ENCODE results near the gene NAP1L5. TPM values are rescaled to one million over a fixed set of nuclear protein-coding genes. Genes with fewer than 3 reads are reported as not detected.

NAP1L5 gene
- total and polyA plus RNA-seq, 5 donors from 2014 or later = 1.8 to 9.0 (median 2.4) TPM

GRCh38 chr4:88742561-88742960 is 44.9 kb upstream of the NAP1L5 start:
- Histone ChIP-seq H3K4me3 (ENCODE audit: low read depth, low read length) (no peak overlapping the region), H3K36me3 (ENCODE audit: control insufficient read depth, insufficient read depth, low read length) (peaks cover 22% of the 10 kb centered on the region), H3K4me1 (ENCODE audit: control insufficient read depth, insufficient read depth, low read length, poor library complexity, severe bottlenecking) (no peaks in the 10 kb centered on the region), H3K9me3 (ENCODE audit: control insufficient read depth in 2 of 2, low read length in 2 of 2) (no peaks in the 10 kb centered on the region), H3K27me3 (ENCODE audit: control insufficient read depth, insufficient read depth, low read length) (no peaks in the 10 kb centered on the region), H3K27ac (ENCODE audit: insufficient read depth, low read length, poor library complexity, severe bottlenecking) (no peak overlapping the region)
- DNase-seq = no peak
- H3K4me1 Mint-ChIP-seq = peaks cover 5 to 17% (median 7%) of the 10 kb centered on the region in 4 donors
- H3K9me3 Mint-ChIP-seq = no peaks in the 10 kb centered on the region
- H3K4me3 Mint-ChIP-seq = no peak overlapping the region
- H3K27me3 Mint-ChIP-seq = no peaks in the 10 kb centered on the region
- ATAC-seq (ENCODE audit: low read depth in 2 of 2) = no peak
- peaks cover 29% of the 10 kb centered on the region for H3K36me3 Mint-ChIP-seq
- peak overlapping the region in 1 of 3 donors; percentile 8 for H3K27ac Mint-ChIP-seq

GRCh38 chr4:88738180-88738579 is 40.6 kb upstream of the NAP1L5 start:
- ATAC-seq (ENCODE audit: low read depth in 2 of 2) (no peak), DNase-seq (no peak)
- no peaks in the 10 kb centered on the region for H3K27me3 Mint-ChIP-seq
- no peaks in the 10 kb centered on the region for H3K4me1 ChIP-seq (ENCODE audit: control insufficient read depth, insufficient read depth, low read length, poor library complexity, severe bottlenecking)
- no peaks in the 10 kb centered on the region for H3K9me3 ChIP-seq (ENCODE audit: control insufficient read depth in 2 of 2, low read length in 2 of 2)
- H3K4me3 ChIP-seq (ENCODE audit: low read depth, low read length) = no peak overlapping the region
- H3K9me3 Mint-ChIP-seq = no peaks in the 10 kb centered on the region
- H3K27me3 ChIP-seq (ENCODE audit: control insufficient read depth, insufficient read depth, low read length) = no peaks in the 10 kb centered on the region
- H3K27ac Mint-ChIP-seq = peak overlapping the region; percentile 43 to 82 (median 79)
- H3K4me3 Mint-ChIP-seq = peak overlapping the region in 1 of 4 donors; percentile 29
- H3K36me3 ChIP-seq (ENCODE audit: control insufficient read depth, insufficient read depth, low read length) = peaks cover 7% of the 10 kb centered on the region
- H3K27ac ChIP-seq (ENCODE audit: insufficient read depth, low read length, poor library complexity, severe bottlenecking) = no peak overlapping the region
- peaks cover 13 to 23% (median 14%) of the 10 kb centered on the region in 4 donors for H3K4me1 Mint-ChIP-seq
- H3K36me3 Mint-ChIP-seq = peaks cover 21% of the 10 kb centered on the region

GRCh38 chr4:88737307-88737941 is 39.8 kb upstream of the NAP1L5 start:
- Histone ChIP-seq H3K27me3 (ENCODE audit: control insufficient read depth, insufficient read depth, low read length) (no peaks in the 10 kb centered on the region), H3K4me1 (ENCODE audit: control insufficient read depth, insufficient read depth, low read length, poor library complexity, severe bottlenecking) (no peaks in the 10 kb centered on the region), H3K9me3 (ENCODE audit: control insufficient read depth in 2 of 2, low read length in 2 of 2) (no peaks in the 10 kb centered on the region), H3K4me3 (ENCODE audit: low read depth, low read length) (no peak overlapping the region), H3K27ac (ENCODE audit: insufficient read depth, low read length, poor library complexity, severe bottlenecking) (no peak overlapping the region), H3K36me3 (ENCODE audit: control insufficient read depth, insufficient read depth, low read length) (peaks cover 6% of the 10 kb centered on the region)
- H3K9me3 Mint-ChIP-seq = no peaks in the 10 kb centered on the region
- ATAC-seq (ENCODE audit: low read depth in 2 of 2) (peak; percentile 73 to 76), DNase-seq (peak in 2 of 3 donors; percentile 36 to 49)
- H3K4me1 Mint-ChIP-seq = peaks cover 13 to 23% (median 14%) of the 10 kb centered on the region in 4 donors
- H3K36me3 Mint-ChIP-seq = peaks cover 21% of the 10 kb centered on the region
- H3K4me3 Mint-ChIP-seq = peak overlapping the region in 1 of 4 donors; percentile 29
- H3K27ac Mint-ChIP-seq = peak overlapping the region; percentile 74 to 82 (median 79)
- H3K27me3 Mint-ChIP-seq = no peaks in the 10 kb centered on the region

GRCh38 chr4:88736264-88736663 is 38.6 kb upstream of the NAP1L5 start:
- ATAC-seq (ENCODE audit: low read depth in 2 of 2) = no peak
- Histone ChIP-seq H3K9me3 (ENCODE audit: control insufficient read depth in 2 of 2, low read length in 2 of 2) (no peaks in the 10 kb centered on the region), H3K27ac (ENCODE audit: insufficient read depth, low read length, poor library complexity, severe bottlenecking) (no peak overlapping the region), H3K27me3 (ENCODE audit: control insufficient read depth, insufficient read depth, low read length) (no peaks in the 10 kb centered on the region), H3K4me1 (ENCODE audit: control insufficient read depth, insufficient read depth, low read length, poor library complexity, severe bottlenecking) (no peaks in the 10 kb centered on the region), H3K36me3 (ENCODE audit: control insufficient read depth, insufficient read depth, low read length) (peaks cover 11% of the 10 kb centered on the region), H3K4me3 (ENCODE audit: low read depth, low read length) (no peak overlapping the region)
- H3K36me3 Mint-ChIP-seq = peaks cover 21% of the 10 kb centered on the region
- H3K27ac Mint-ChIP-seq = peak overlapping the region in 1 of 3 donors; percentile 39
- H3K9me3 Mint-ChIP-seq = no peaks in the 10 kb centered on the region
- DNase-seq = no peak
- H3K4me1 Mint-ChIP-seq = peaks cover 13 to 23% (median 14%) of the 10 kb centered on the region in 4 donors
- no peak overlapping the region for H3K4me3 Mint-ChIP-seq
- no peaks in the 10 kb centered on the region for H3K27me3 Mint-ChIP-seq

GRCh38 chr4:88735564-88735963 is 37.9 kb upstream of the NAP1L5 start:
- no peak for DNase-seq
- Histone ChIP-seq H3K9me3 (ENCODE audit: control insufficient read depth in 2 of 2, low read length in 2 of 2) (no peaks in the 10 kb centered on the region), H3K4me1 (ENCODE audit: control insufficient read depth, insufficient read depth, low read length, poor library complexity, severe bottlenecking) (no peaks in the 10 kb centered on the region), H3K27me3 (ENCODE audit: control insufficient read depth, insufficient read depth, low read length) (no peaks in the 10 kb centered on the region), H3K4me3 (ENCODE audit: low read depth, low read length) (no peak overlapping the region), H3K27ac (ENCODE audit: insufficient read depth, low read length, poor library complexity, severe bottlenecking) (peak overlapping the region; percentile 6), H3K36me3 (ENCODE audit: control insufficient read depth, insufficient read depth, low read length) (peaks cover 17% of the 10 kb centered on the region)
- Mint-ChIP-seq H3K27ac (peak overlapping the region in 2 of 3 donors; percentile 29 to 39), H3K36me3 (peaks cover 22% of the 10 kb centered on the region), H3K4me1 (peaks cover 13 to 23% (median 14%) of the 10 kb centered on the region in 4 donors), H3K27me3 (no peaks in the 10 kb centered on the region), H3K9me3 (no peaks in the 10 kb centered on the region), H3K4me3 (no peak overlapping the region)
- no peak for ATAC-seq (ENCODE audit: low read depth in 2 of 2)

GRCh38 chr4:88734403-88734949 is 36.8 kb upstream of the NAP1L5 start:
- peaks cover 13 to 20% (median 14%) of the 10 kb centered on the region in 4 donors for H3K4me1 Mint-ChIP-seq
- ATAC-seq (ENCODE audit: low read depth in 2 of 2) (no peak), DNase-seq (no peak)
- Histone ChIP-seq H3K4me1 (ENCODE audit: control insufficient read depth, insufficient read depth, low read length, poor library complexity, severe bottlenecking) (no peaks in the 10 kb centered on the region), H3K9me3 (ENCODE audit: control insufficient read depth in 2 of 2, low read length in 2 of 2) (no peaks in the 10 kb centered on the region), H3K4me3 (ENCODE audit: low read depth, low read length) (no peak overlapping the region), H3K27ac (ENCODE audit: insufficient read depth, low read length, poor library complexity, severe bottlenecking) (no peak overlapping the region), H3K36me3 (ENCODE audit: control insufficient read depth, insufficient read depth, low read length) (peaks cover 26% of the 10 kb centered on the region), H3K27me3 (ENCODE audit: control insufficient read depth, insufficient read depth, low read length) (no peaks in the 10 kb centered on the region)
- H3K27ac Mint-ChIP-seq = peak overlapping the region in 2 of 3 donors; percentile 16 to 75
- no peaks in the 10 kb centered on the region for H3K27me3 Mint-ChIP-seq
- no peaks in the 10 kb centered on the region for H3K9me3 Mint-ChIP-seq
- no peak overlapping the region for H3K4me3 Mint-ChIP-seq
- H3K36me3 Mint-ChIP-seq = peaks cover 19% of the 10 kb centered on the region

GRCh38 chr4:88732714-88733368 is 35.2 kb upstream of the NAP1L5 start:
- no peaks in the 10 kb centered on the region for H3K9me3 Mint-ChIP-seq
- ATAC-seq (ENCODE audit: low read depth in 2 of 2) (no peak), DNase-seq (no peak)
- H3K4me1 ChIP-seq (ENCODE audit: control insufficient read depth, insufficient read depth, low read length, poor library complexity, severe bottlenecking) = no peaks in the 10 kb centered on the region
- H3K27me3 ChIP-seq (ENCODE audit: control insufficient read depth, insufficient read depth, low read length) = no peaks in the 10 kb centered on the region
- H3K36me3 ChIP-seq (ENCODE audit: control insufficient read depth, insufficient read depth, low read length) = peaks cover 36% of the 10 kb centered on the region
- H3K27me3 Mint-ChIP-seq = no peaks in the 10 kb centered on the region
- H3K4me3 Mint-ChIP-seq = no peak overlapping the region
- H3K9me3 ChIP-seq (ENCODE audit: control insufficient read depth in 2 of 2, low read length in 2 of 2) = no peaks in the 10 kb centered on the region
- no peak overlapping the region for H3K27ac ChIP-seq (ENCODE audit: insufficient read depth, low read length, poor library complexity, severe bottlenecking)
- peaks cover 9 to 14% (median 10%) of the 10 kb centered on the region in 4 donors for H3K4me1 Mint-ChIP-seq
- no peak overlapping the region for H3K4me3 ChIP-seq (ENCODE audit: low read depth, low read length)
- peaks cover 21% of the 10 kb centered on the region for H3K36me3 Mint-ChIP-seq
- H3K27ac Mint-ChIP-seq = no peak overlapping the region

Data from CD4-positive, CD25-positive, alpha-beta regulatory T cell (primary cell).